Skin of body (tissue), 2 donors: ENCODE data around the gene STARD7. TPM values are rescaled to one million over a fixed set of nuclear protein-coding genes. Genes with fewer than 3 reads are reported as not detected.
"Not testable (repeated sequence)": the region's sequence is repeated elsewhere in the genome, so short reads cannot be mapped to it uniquely, and the experiment has no call there.

Experiments used
- DNase-seq: peaks from one replicate; lab custom pipeline; 2025; lab: John Stamatoyannopoulos, UW
- total RNA-seq: library from RNA; depleted of rRNA; stranded (reverse); fragments of >200 nt; gene quantifications from one replicate; pipeline ENCODE4 v1.2.3, GENCODE V29; 2014

Gene STARD7
- total RNA-seq, 1 donor from 2014 or later = 76.2 TPM

DNA sequence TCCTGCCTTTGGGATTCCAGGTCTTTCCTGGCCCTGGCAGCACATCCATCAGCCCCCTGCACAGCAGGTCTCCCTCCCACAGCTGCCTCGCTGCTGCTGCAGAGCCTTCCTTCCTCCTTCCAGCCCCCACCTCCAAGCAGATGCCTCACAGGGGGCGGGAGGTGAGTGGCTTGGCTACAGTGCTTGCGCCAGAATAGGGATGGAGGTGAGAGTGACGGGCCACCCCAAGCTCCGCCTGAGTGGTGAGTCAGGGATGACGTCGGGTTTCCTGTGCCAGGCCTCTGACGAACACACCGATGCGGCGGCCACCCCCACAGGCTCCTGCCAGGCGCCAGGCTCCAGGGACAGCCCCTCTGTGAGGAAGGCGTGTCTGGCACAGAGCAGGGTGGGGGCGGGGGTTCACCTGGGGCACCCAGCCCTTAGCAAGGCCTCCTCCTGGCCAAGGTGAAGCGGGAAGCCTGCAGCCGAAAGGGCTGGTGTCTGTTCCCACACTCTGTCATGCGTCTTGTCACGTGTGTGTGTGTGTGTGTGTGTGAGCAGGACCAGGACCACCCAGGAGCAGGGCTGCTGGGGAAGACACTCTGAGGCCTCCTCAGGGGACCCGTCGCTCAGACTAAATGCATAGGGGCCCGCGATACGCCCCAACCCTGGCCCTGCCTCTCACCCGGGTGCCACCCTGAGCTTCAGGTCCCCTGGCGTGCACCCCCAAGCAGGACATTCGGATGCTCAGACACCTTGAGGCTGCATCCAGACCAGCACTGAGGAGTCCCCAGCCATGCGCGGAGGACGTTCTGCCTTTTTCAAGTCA is 60.0 kb downstream of the STARD7 start:
- DNase-seq = peak; percentile 12

DNA sequence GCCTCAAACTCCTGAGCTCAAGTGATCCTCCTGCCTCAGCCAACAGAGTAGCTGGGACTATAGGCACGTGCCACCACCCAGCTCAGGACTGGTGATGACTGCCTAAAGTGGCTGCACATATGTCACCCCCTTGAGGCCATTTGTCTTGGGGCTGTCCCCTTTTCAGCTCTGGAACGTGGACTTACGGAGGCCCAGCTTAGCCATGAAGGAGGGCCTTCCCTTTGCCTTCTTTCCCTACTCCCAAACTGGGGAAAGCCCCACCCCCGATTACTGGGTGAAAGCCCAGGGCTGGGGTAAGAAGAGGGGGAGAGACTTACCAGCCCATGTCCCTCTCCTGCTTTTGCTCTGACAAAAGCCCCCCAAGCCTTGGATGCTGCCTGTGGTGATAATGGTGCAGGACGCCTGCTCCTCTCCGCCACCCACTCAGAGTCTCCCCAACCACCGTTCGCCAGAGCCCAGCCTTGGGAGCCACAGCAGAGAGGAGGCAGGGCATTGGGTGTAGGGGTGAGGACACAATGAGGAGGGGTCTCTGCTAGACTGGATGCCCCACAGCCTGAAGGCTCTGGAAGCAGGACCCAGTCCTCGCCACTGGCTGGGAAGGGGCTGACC is 60.9 kb downstream of the STARD7 start:
- DNase-seq = no peak

DNA sequence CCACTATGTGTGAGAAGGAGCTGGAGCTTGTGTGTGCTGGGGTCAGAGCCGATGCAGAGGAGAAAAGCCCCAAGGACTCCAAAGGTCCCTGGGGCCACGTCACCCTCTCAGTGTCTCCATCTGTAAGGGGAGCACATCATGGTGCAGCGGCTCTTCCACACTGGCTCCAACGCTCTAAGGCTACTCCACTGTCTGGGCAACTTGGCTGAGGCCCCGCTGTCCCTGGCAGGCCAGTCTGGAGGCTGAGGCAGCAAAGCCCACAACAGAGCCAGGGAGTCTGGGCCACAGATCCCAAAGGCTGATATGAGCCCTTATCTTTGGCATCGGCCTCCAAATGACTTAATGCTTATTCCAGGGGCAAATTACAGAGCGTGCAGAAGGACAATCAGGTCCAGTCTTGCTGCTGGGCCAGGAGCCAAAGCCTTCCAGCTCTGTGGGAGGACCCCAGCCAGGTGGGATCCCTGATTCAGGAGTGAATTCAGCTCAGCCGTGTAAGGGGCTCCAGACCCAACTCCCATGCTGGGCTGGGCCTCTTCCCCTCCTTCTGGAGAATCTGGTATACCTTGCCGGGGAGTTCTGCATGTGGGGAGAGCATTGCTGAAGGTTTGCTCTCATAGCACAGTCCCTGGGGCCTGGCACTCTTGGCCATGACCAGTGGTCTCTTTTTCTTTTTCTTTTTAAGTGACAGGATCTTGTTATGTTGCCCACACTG is 61.6 kb downstream of the STARD7 start:
- DNase-seq = no peak

- no peak for DNase-seq
Measured at GRCh38 chr2:96146153-96146880, 62.3 kb downstream of the STARD7 start.

DNA sequence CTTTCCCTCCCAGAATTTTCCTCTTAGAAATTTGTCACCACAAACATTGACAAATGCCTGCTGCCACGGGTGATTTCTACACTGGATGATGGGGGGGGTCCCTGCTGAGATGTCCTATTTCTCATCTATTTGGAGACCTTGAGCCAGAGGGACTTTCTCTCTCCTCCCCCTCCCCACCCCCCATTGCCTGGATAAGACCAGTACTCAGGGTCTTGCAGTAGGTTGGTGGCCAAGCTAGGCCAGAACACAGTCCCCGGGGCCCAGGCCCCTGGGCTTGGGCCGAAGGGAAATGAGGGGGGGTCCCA is 62.8 kb downstream of the STARD7 start:
- DNase-seq = no peak

- no peak for DNase-seq
Measured at GRCh38 chr2:96145036-96145847, 63.4 kb downstream of the STARD7 start, which contains the start of gene DUSP2. Gene DUSP2 (minus strand): TSS chr2:96145440. CDS start chr2:96145354, 86 bp downstream.

DNA sequence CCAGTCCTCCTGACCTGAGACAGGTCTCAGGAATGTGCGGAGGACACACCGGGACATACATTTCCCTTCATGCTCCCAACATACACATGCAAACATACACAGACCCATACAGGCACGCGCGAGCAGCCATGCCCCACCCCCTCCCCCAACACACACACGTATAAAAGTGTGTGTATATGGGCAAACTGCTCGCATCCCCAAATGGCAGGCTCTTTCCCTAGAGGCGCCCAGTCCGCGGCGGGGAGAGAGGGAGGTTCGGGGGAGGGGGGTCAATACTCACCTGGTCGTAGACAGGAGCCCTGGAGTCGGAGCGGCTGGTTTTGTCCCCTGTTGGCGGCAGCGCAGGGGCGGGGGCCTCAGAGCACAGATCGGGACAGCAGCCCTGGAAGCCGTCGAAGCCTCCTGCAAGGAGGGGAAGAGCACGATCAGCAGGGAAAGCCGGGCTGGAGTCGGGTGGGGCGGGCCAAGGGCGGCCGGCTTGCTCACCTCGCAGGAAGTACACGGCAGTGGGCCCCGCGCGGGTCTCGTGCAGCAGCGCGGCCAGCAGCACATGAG is 64.1 kb downstream of the STARD7 start:
- no peak for DNase-seq

GRCh38 chr2:96143848-96144480 is 64.7 kb downstream of the STARD7 start:
- DNase-seq = no peak

DNA sequence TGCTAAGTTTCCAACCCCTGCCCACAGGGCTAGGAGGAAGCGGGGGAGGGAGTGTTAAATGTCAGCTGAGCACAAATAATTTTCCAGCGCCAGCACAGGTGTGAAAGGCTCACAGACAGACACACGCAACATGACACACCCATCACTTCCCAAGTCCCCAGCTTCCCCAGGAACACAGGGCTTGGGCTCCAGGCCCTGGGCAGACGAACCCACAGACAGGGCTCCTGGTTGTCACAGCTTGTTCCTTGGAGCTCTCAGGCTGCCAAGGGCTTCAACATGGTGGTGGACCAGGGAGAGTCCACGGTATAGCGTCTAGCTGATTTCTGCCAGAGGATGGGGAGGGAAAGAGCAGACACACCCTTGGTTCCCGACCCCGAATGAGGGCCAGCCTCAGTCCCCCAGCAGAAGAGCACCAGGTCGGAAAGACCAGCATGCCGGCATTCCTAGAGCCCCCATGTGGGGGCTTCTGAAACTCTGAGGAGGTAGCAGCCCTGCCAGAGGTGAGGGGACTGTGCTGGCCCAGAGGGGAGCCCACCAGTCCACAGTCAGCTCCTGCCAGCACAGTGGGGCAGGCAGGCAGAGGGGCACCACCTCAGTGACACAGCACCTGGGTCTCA is 65.3 kb downstream of the STARD7 start:
- DNase-seq = no peak

- DNase-seq = no peak
Measured at GRCh38 chr2:96142217-96143113, 66.2 kb downstream of the STARD7 start.

DNA sequence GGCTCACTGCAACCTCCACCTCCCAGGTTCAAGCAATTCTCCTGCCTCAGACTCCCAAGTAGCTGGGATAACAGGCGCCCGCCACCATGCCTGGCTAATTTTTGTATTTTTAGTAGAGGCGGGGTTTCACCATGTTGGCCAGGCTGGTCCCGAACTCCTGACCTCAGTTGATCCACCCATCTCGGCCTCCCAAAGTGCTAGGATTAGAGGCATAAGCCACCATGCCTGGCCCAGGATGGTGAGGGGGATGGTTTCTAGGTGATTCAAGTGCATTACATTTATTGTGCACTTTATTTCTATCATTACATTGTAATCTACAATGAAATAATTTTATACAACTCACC is 67.0 kb downstream of the STARD7 start:
- not testable (repeated sequence) for DNase-seq

- DNase-seq = no peak
Measured at GRCh38 chr2:96140941-96141623, 67.5 kb downstream of the STARD7 start.

GRCh38 chr2:96139181-96139758 is 69.4 kb downstream of the STARD7 start:
- no peak for DNase-seq

DNA sequence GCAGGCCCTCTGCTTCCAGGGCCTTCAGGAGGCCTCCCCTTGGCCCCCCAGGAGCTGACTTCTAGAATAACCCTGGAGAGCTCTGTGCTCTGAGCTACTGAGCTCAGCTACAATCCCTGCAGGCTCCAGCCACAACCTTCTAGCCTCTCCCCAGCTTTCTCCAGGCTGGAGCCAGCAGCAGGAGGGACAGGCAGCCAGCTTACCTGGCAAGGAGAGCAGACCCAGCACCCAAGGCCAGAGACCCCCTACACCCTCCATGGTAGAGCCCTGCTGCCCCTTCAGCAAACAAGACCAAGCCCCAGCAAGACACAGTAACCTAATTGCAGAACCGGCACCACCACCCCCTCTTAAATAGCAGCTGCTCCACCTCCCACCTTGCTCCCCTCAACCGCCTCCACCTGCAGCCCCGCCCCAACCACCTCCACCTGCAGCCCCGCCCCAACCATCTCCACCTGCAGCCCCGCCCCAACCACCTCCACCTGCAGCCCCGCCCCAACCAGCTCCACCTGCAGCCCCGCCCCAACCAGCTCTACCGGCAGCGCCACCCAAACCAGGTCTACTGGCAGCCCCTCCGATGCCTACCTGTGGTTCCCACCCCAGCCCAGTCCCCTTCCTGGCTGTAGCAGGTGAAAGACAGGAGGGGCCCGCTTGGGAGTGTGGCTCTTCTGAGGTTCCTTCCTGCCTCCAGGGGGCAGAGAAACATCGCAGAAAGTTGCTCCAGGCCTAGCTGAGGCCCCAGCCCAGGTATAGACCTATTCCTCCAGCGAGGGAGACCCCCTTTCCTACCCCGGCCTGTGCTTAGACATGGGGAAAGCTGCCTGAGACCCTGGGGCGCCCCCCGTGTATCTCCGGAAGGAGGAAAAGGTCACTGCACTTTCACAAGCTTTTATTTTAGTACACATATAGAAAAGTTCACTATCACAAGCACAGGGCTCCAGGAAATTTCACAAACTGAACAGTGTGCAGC is 70.2 kb downstream of the STARD7 start, which contains the start of gene ASTL:
Gene ASTL (minus strand): TSS at position 324 of the 967 bp plus-strand sequence. CDS start 66 bp downstream, at position 258.
- DNase-seq = no peak

DNA sequence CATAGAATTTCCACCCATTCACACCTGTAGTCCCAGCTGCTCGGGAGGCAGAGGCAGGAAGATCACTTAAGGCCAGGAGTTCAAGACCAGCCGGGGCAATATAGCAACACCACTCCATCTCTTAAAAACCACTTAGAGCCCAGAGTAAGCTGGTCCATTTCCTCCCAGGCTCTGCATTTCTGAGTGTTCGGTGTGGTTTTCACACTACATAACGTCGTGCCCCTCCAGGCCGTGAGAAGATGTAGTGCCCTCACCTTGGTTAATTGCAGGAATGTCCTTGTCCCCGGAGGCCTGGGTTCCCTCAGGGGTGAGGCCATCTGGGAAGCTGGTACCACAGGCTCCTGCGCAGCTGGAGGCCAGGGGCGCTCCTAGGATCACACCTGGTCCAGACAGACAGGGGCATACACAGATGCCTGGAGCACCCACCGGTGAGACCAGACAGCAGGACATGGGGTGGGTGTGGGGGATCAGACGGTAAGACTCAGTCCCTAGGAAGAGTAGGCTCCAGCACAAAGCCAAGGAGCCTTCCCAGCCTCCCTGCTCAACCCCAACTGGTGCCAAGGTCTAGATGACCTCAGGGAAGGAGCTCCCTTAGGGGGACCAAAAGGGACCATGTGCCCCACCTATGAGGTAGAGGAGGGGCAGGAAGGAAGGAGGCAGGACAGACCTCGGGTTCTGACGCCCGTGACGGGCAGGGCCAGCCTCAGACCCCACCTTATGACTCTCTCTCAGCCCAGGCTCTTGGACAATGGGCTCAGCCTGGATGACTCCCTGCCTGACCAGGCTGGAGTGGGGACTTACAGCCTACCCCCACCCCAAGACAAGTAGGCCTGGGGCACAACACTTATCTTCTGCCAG is 71.1 kb downstream of the STARD7 start:
- no peak for DNase-seq
